ENCODE data around the gene KATNAL1.

The KATNAL1 gene

GRCh38 chr13:30153545-30154426 lies 153.6 kb downstream of the KATNAL1 start:
- no peak for TF ChIP-seq CTCF (IDR thresholded peaks at IDR 0.05; ENCODE audit: low read length, missing control alignments)
- no peak overlapping the region for H3K4me3 ChIP-seq (replicated peaks; ENCODE audit: low read depth, low read length)
- DNase-seq (ENCODE audit: low read depth) = peak; percentile 26

Measured in fibroblast of pulmonary artery (primary cell).